NCI-H1105 treated with DMSO at 0.1 percent for 48 hours (cell line): ENCODE results near the gene PARN.
"Not testable (repeated sequence)": the region's sequence is repeated elsewhere in the genome, so short reads cannot be mapped to it uniquely, and the experiment has no call there.

ENCODE experiments used
- DNase-seq: peaks from one replicate; lab custom pipeline; 2025; lab: John Stamatoyannopoulos, UW

PARN gene

DNA sequence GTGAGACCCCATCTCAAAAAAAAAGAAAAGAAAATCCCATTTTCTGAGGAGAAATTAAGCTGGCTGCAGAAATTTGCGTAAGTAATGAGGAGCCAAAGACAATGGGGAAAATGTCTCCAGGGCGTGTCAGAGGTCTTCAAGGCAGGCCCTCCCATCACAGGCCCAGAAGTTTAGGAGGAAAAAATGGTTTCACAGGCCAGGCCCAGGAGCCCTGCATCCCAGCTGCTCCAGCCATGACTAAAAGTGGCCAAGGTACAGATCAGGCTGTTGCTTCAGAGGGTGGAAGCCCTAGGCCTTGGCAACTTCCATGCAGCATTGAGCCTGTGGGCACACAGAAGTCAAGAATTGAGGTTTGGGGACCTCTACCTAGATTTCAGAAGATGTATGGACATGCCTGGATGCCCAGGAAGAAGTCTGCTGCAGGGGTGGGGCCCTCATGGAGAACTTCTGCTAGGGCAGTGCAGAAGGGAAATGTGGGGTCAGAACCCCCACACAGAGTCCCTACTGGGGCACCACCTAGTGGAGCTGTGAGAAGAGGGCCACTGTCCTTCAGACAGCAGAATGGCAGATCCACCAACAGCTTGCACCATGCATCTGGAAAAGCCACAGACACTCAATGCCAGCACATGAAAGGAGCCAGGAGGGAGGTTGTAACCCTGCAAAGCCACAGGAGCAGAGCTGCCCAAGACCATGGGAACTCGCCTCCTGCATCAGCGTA lies 55.2 kb downstream of the PARN start:
- DNase-seq, result not testable (repeated sequence)

DNA sequence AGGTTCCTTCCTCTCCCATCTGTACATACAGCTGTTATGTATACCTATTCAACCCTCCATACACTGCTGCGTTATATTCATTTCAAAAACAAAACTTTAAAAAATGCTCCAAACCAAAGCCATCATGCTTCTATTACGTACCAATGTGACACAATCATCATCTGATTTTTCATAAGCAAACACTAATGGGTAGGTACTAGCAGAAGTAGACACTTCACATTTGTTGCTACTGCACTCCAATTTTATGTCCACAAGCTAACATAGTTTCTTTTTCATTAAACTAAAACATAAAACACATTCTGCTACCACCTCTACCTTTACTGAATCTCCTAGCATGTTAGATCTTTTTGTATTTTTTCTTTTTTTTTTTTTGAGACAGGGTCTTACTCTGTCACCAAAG lies 57.5 kb downstream of the PARN start:
- DNase-seq, result no peak

DNA sequence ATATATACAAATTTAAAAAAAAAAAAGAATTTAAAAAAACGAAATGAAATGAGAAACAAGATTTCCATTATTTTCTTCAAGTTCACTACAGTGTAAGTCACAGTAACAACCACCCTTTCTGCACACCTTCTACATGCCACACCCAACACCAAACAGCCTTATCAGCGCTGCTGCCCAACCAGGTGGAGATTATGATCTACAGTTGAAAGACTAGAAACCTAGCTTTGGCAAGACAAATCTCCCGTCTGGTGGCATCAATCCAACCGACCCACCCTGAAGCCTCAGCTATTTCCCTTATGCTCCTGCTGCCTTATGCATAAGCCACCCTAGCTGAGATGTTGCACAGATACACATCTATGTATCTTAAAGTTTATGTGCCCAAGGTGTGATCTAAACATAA lies 60.8 kb downstream of the PARN start:
- no peak for DNase-seq

DNA sequence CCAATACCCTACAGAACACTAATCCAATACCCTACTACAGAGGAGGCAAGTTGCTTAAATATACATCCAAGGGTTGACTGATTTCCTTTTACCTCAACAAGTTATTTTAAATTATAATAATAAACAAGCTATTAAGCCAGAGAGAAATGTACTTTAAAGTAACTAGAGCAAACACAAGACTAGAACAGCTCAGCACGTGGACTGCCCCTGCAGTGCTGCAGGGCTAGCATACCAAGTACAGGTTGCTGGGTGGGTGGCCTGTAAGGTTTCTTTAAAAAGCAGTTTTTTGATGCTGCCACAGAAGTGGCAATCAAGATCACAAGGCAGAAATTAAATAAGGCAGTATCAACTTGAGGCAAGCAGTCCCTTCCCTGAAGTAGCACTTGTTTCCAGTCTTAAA lies 63.5 kb downstream of the PARN start:
- no peak for DNase-seq

DNA sequence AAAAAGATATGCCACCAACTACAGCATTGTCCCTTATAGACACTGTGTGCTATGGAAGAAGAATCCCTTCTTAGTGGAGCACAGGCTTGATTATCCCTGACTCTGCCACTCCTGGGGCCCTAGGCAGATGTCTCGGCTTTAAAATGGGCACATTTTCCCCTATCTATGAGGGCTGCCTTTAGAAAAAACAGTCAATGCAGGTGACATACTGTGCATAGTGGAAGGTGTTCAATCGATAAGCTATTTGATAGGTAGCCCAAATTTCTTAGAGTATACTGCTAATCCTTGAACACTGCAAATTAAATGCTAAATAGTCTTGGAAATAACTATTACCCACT lies 64.4 kb downstream of the PARN start:
- no peak for DNase-seq

DNA sequence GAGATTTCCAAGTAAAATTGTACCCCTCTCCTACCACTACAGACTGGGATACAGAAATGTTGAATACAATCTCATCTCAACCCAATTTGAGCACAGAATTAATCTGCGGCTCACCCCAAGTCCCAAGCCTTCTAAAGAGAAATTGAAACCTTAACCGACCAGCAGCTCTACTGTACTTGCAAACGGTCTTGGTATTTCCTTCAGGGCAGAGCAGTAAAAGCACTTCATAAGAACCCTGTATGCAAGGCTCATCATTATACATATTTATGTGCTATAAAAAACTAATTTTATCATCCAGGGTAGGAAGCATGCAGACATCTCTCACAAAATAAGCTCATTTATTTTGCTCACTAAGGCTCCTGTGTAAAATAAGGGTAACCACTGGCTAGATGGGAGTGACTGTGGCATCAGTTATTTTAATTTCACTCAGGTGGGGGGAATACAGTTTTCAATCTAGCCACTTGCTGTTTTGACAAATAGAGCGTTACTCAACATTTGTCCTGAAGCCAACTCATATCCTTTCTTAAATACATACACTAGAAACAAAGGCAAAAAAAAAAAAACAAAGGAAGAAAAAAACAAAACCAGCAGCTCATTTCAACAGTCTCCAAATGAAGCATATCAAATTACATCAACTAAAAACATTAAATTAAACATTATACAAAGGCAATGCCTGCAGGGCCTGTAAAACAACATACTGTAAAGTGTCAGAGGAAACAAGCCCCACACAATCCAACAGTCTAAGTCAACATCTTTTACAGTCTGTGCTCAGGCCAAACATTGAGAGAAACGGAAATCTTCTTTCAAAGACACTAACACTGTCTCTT lies 65.0 kb downstream of the PARN start:
- peak; percentile 80 for DNase-seq

DNA sequence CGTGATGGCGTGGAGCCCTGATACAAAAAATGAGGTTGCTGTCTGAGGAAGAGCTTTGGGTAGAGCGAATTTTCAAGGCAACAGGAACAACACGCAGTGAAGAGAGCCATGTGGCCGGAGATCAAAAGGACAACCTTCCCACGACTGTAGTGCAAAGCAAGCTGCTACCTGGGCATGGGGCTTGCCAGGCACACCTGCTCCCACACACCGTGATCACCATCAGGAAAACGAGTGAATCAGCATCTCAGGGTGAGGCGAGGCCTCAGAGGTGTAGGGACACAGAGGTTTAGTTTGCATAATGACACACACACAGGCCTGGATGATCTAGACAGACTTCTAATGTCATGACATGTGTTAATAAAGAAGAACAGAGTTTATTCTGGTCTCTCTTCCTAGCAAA lies 65.7 kb downstream of the PARN start:
- DNase-seq, result no peak

DNA sequence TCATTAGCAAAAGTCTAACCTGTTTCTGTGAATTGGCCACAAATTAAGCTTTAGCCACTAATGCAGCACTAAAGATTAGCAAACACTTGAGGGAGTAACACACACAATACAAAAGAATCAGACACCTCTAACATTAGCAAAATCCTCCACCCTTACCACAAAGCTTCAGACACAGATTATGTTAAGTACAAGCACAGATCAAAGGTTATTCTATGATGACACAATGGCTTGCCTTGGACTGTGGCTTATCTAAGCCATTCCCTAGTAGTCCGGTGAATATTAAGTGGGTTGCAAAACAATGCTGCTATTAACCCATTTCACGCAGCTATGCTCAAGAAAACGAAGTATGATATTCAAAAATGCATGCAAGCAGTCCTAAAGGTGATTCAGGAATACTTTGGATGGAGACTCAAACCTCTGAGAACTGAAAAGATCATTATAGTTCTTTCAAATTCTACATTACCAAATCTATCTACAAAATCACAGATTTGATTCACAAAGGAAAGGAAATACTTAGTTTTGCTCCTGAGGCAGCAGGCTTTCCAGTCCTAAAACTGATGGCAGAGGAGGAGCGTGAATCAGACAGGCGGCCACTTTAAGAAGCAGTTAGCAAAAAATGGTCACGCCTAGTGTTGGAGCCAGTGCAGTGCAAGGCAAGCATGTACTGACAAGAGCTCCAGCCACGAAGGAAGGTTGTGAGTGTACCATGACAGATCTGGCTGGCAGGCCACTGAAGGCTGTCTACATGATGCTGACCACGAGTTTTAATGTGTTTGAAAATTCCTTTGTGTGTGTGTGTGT lies 67.2 kb downstream of the PARN start:
- no peak for DNase-seq

DNA sequence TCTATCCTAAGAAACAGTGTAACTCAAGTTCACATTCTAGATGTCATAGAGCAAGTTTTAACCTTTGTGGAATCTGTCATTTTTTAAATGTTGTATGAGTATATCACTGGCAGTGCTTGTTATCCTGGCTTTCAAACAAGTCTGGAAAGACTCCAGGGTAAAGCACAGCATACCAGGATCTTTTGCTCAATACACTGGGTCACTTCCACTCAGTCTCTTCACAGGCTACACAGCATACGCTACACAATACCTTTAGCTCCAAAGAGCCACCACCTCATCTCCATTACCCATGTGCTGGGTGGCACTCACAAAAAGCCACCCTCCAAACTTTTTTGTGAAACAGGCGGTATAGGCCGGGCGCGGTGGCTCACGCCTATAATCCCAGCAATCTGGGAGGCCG lies 69.5 kb downstream of the PARN start:
- DNase-seq, result no peak

DNA sequence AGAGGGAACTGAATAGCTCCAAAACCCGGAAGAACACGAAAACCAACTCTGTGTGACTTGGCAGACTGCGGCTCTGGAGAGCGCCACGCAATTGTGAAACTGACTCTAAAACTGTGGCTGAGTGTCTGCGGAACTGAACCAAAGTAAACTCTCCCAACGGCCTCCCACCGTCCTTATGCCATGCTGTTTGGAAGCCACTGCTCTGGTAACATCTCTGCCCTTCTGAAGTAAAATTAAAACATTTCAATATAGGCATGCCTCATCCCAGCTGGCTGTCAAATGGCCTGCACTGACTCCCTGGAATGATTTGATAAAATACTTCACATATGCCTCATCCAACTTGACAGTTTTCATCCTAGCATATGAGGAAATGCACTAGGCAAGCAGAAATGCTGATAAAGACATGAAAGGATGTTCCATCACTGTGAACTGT lies 70.2 kb downstream of the PARN start:
- DNase-seq, result no peak

DNA sequence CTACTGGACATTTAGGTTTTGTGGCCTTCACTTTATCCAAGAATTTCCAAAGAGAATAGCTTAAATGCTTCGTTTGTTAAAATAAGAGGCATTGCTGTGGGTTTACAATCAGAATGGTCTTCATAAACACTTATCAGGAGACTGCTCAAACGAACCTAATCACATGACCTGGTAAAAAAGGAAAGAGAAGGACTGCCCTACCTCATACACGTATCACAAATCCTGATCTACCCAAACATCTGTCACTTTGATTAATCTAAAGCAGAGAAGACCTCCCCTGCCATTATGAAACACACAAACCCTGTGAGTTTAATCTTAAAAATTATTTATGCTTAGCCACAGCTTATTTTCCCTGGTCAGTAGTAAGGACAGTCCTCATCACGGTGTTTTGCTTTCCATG lies 76.6 kb downstream of the PARN start:
- no peak for DNase-seq

DNA sequence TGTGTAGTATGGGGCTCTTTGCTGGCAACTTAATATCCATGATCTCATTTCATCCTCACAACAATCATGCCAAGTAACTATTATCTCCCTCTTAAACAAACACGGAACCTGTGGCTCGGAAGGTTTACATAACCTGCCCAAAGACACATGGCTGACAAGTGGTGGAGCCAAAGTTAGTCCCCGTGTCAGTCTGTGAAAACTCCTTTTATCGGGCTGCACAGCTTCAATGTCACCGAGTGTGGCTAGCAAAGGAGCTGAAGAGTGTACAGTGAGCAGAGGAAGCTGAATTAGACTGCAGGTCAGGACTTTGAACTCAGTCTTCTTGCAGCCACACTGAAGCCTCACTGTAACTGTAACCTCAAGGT lies 80.3 kb downstream of the PARN start:
- peak; percentile 74 for DNase-seq

DNA sequence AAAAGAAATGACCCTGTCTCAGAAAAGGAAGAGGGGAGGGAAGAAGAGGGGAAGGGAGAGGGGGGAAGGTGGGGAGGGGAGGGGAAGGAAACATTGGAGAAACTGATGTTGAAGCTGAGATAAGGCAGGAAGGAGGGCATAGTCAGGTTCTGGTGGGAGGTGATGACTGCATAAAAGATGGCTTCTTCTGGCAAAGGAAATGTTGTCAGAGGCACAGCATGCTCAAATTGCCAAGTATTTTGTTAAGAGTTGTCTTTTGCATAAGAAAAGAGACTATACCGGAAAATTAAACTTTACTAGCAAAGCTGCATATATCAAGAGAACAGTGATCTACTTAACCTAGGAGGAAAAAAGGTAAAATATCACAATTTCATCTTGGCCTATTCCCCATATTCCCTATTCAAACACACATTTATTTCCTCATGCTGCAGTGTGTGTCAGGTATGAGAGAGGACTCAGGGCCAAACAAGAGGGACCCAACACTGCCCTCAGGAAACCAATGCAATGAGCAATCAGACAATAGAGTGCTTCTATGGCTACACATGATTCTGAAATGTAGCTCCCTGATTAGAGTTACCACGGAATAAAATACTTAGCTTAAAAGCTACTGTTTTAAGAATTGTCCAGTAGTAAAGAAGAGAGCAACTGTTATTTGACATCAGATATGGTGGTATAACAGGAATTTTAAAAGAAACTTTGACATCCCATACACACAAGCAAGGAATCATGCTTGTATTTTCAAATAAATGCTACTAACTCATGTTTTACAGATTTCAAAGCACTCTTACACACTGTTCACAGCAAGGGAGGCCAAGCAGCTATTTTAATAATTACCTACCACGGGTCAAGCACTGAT lies 80.9 kb downstream of the PARN start:
- DNase-seq, result no peak

DNA sequence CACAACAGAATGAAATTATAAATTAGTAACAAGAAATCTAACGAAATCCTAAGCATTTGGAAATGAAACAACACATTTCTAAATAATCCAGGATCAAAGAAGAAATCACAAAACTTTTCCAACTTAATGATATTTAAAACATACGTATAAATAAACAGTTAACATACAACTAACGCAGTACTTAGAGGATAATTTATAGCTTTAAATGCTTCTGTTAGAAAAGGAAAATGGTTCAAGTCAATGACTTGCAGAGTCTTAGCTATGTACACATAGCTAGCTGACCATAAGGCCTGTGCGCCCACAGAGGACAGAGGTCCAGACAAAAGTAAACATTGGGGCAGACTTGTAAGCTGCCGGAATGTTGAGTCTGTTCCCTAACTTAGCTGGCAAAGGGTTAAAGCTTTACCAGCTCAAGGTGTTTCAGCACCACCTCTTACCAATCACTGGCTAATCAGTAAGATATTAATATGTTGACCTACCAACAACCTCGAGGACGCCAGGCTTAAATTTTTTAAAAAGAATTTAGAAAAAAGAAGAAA lies 84.6 kb downstream of the PARN start:
- no peak for DNase-seq

DNA sequence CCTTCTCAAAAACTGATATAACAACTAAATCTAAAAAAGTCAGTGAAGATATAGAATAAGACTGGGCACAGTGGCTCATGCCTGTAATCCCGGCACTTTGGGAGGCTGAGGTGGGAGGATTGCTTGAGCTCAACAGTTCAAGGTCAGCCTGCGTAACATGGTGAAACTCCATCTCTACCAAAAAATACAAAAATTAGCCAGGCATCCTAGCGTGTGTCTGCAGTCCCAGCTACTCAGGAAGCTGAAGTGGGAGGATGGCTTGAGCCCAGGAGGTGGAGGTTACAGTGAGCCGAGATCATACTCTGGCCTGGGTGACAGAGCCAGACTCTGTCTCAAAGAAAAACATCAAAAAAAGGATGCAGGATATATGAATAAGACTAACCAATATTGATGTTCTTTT lies 85.2 kb downstream of the PARN start:
- not testable (repeated sequence) for DNase-seq

DNA sequence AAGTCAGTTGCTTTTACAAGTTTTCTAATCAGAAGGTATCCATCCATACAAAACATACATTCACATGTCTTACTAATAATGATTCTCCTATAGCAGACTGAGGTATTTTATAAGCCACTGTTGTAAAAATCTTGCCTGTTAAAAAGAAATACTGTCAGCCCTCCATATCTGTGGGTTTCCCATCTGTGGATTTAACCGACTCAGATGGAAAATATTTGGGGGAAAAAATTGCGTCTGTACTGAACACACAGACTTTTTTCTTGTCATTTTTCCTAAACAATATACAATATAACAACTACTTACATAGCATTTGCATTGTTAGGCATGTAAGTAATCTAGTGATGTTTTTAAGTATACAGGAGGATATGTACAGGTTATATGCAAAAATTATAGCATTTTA lies 90.4 kb downstream of the PARN start:
- no peak for DNase-seq

DNA sequence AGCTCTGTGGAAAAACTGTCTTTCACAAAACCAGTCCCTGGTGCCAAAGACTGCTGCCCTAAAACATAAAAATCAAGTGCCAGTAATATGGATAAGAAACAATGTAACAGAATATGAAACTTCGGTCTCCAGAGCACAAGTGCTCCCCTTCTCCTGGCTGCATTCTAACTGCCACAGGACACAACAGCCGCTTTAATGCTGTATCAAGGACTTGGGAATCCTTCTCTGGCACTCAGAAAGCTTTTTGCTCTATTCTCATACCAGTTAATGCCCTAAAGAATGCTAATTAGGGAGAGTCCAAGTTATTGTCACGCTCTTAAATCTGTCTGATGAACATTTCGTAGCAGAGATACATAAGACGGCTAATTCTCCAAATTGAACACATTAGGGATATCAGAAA lies 90.9 kb downstream of the PARN start:
- no peak for DNase-seq

DNA sequence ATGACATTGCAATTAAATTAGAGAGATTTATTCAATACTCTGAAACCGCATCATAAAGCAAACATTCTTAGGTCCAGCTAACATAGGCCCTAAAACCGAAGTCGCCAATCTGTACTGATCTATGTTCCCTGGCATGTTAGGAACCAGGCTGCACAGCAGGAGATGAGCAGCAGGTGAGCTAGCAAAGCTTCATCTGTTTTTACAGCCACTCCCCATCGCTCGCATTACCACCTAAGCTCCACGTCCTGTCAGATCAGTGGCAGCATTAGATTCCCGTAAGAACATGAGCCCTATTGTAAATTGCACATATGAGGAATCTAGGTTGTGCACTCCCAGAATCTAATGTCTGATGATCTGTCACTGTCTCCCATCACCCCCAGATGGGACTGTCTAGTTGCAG lies 91.5 kb downstream of the PARN start:
- DNase-seq, result no peak

DNA sequence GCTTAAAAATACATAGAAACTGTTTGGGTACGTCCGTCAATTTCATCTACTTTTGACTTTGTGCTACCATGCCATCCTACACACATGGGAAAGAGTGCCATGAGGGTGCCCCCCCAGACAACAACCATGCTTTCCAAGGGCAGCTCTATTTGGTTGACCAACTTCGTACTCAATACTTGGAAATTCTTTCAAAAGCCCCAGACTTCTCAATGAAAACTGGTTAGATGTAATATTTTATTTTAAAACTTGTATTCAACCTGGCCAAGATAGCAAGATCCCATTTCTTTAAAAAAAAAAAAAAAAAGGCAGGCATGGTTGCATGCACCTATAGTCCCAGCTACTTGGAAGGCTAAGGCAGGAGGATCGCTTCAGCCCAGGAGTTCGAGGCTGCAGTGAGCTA lies 98.4 kb downstream of the PARN start:
- DNase-seq, result no peak

DNA sequence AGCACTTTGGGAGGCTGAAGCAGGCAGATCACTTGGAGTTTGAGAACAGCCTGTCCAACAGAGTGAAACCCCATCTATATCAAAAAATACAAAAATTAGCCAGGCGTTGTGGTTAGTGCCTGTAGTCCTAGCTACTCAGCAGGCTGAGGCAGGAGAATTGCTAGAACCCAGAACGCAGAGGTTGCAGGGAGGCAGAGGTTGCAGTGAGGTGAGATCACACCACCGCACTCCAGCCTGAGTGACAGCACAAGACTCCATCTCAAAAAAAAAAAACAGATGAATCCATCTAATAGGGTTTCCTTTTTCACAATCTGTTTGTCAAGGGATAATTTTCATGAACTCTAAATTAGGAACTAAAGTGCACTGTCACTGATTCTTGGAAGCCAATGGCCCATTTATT lies 99.0 kb downstream of the PARN start:
- DNase-seq, result no peak

DNA sequence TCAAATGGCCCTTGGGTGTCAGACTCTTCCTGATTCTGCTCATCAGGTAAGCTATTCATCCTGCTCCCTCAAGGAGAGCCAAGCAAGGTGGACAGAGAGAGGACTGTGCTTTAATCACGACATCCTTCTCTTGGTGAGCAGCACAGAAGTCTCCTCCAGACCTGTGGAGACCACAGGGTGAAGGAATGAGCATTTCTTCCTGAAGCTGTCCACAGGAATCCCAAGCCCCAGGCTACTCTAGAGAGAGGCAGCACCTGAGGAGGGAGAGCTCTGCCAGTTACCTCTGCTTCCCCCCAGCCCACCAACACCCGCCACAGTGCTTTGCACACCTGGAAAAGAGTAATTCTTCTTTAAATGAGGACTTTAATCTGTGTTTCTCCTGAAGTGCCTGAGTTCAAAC lies 100.0 kb downstream of the PARN start:
- no peak for DNase-seq
